Duodenal mucosa (tissue), 2 donors: ENCODE results near the gene PAQR6.

Source experiments
- H3K27ac ChIP-seq: one replicate; pipeline ENCODE4 v1.7.0; 2013; ENCODE audit warnings: low read depth, low read length
- H3K27me3 ChIP-seq, 2 donors: one replicate each; pipeline ENCODE4 v1.7.0; 2013; ENCODE audit warnings: low read length in 2 of 2, control low read depth in 1 of 2; ENCODE audit not compliant: insufficient read depth in 2 of 2, control insufficient read depth in 1 of 2
- H3K36me3 ChIP-seq, 2 donors: one replicate each; pipeline ENCODE4 v1.7.0; 2013; ENCODE audit warnings: low read length in 2 of 2, control low read depth in 1 of 2; ENCODE audit not compliant: insufficient read depth in 2 of 2, control insufficient read depth in 1 of 2
- H3K4me1 ChIP-seq, 2 donors: one replicate each; pipeline ENCODE4 v1.7.0; 2013; ENCODE audit warnings: low read length in 2 of 2, control low read depth in 1 of 2; ENCODE audit not compliant: insufficient read depth in 2 of 2, control insufficient read depth in 1 of 2
- H3K4me3 ChIP-seq, 2 donors: one replicate each; pipeline ENCODE4 v1.7.0; 2013; ENCODE audit warnings: low read length in 2 of 2, low read depth in 1 of 2
- H3K9ac ChIP-seq, 2 donors: one replicate each; pipeline ENCODE4 v1.7.0; 2013; ENCODE audit warnings: low read length in 2 of 2, low read depth in 1 of 2
- H3K9me3 ChIP-seq, 2 donors: one replicate each; pipeline ENCODE4 v1.7.0; 2013; ENCODE audit warnings: low read length in 2 of 2, control low read depth in 1 of 2; ENCODE audit not compliant: control insufficient read depth in 1 of 2

Gene PAQR6, protein sequence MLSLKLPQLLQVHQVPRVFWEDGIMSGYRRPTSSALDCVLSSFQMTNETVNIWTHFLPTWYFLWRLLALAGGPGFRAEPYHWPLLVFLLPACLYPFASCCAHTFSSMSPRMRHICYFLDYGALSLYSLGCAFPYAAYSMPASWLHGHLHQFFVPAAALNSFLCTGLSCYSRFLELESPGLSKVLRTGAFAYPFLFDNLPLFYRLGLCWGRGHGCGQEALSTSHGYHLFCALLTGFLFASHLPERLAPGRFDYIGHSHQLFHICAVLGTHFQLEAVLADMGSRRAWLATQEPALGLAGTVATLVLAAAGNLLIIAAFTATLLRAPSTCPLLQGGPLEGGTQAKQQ

DNA sequence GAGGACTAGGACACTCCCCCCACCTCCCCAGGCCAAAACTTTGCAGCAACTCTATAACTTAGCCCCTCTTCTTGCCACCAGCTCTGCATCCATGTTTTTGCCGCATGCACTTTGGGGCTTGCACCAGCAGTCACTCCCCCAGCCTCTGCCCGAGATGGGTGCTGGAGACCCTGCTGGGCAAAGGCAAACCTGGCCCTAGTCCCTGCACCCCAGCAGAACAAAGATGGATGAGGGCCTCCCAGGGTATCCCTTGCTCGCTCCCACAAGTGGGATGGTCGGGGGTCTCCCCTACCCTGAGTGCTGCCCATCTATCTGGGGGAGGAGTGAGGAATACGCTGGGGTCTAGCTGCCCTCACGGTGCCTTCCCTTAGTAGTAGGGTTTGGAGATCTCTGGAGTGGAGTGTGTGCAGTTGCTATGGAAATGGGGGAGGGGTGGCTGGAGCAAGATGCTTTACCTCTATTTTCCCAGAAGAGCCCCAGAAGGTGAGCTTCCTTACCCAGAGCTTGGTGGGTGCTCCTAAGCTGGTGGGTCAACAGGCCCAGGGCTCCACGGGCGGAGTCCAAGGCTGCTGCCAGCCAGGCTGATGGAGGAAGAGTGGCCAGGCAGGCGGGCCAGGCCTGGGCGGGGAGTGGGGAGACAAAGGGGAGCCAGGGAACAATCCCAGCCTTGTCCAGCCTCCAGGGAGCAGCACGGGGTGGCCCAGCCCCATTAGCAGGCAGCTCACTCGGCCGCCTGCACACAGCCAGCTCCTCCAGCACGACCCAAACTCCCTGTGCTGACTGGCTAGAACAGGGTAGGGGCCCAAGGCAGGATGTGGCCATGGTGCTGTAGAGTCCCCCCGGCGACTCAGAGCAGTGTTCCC is at the start of gene PAQR6:
PAQR6 (minus strand) TSS at position 597 of the 863 bp plus-strand sequence. CDS start 1,325 bp downstream, outside the sequence.
- Histone ChIP-seq H3K4me1 (peaks cover 7 to 25% of the 10 kb centered on the region in 2 donors), H3K4me3 (no peak within 1 kb of the TSS), H3K9ac (no peak within 1 kb of the TSS), H3K27me3 (peaks cover 18 to 28% of the 10 kb centered on the region in 2 donors), H3K9me3 (no peaks in the 10 kb centered on the region), H3K27ac (no peak within 1 kb of the TSS), H3K36me3 (peaks cover 27 to 35% of the 10 kb centered on the region in 2 donors)

DNA sequence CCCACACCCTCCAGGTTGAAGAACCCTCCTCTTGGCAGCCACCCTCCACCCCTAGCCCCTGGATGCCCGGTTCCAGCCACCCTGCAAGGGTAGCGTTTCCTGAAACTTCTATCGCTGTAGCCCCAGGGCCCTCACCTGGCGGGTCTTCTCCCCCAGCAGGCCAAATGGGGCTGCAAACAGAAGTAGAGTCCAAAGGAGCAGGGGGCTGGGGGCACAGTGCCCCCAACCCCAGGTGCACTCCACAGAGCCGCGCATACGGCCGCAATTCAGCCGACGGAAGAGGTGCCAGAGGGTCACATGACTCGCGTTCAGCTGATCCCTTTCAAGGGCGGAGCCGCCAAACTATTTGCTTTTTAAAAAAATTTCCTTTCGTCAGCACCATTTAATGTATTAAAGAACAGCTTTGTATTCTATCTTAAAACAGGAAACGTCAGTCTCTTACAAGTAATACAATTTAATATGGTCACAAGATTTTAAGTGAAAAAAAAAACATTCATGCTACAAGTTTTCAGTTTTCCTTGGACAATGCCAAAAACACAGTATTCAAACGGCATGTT is 47.6 kb upstream of the PAQR6 start, which contains the start of gene GLMP:
GLMP (minus strand) TSS at position 289 of the 557 bp plus-strand sequence; CDS start at position 255, 34 bp downstream.
- H3K27me3 ChIP-seq, result no peaks in the 10 kb centered on the region
- H3K36me3 ChIP-seq, result peaks cover 0 to 6% of the 10 kb centered on the region in 2 donors
- no peak within 1 kb of the TSS for H3K27ac ChIP-seq
- H3K4me3 ChIP-seq, result peak within 1 kb of the TSS; percentile 92 to 94
- H3K9ac ChIP-seq, result peak within 1 kb of the TSS; percentile 88 to 92
- peaks cover 22 to 29% of the 10 kb centered on the region in 2 donors for H3K4me1 ChIP-seq
- no peaks in the 10 kb centered on the region for H3K9me3 ChIP-seq

DNA sequence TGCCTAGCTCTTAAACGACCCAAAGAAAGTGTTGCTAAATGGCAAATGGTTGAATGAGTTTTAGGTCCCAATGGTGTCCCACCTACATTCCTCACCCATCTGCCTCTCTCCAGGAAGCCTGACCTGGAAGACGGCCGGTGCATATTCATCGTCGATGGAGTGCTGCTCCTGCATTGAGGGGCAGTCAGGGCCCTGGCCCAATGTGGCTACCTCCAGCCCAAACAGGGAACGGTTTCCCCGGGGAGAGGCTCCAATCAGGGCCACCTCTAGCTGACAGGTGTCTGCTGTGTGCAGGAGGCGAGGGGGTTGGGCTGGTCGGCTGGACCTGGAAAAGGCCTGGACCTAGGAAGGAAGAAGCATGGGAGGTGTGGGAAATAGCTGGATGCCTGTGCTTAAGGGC is 46.0 kb upstream of the PAQR6 start:
- Histone ChIP-seq H3K9ac (no peak overlapping the region), H3K27me3 (no peaks in the 10 kb centered on the region), H3K4me1 (peaks cover 22 to 29% of the 10 kb centered on the region in 2 donors), H3K4me3 (no peak overlapping the region), H3K27ac (no peak overlapping the region), H3K9me3 (no peaks in the 10 kb centered on the region), H3K36me3 (peaks cover 0 to 6% of the 10 kb centered on the region in 2 donors)

DNA sequence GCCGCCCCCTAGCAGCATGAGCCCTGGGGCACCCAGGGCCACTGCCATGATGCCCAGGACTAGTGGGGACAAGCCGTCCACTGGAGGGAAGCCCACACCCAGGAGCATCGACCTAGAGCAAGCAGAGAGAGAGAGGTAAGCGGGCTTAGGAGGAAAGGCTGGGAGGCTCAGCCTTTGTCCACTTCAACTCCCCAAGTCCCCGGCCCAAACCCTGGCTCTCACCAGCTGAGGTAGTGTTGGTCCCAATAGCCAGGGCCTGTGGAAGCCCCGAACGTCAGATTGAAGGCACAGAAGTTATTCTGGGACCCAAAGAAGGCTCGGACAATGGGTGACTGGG is 45.2 kb upstream of the PAQR6 start:
- Histone ChIP-seq H3K4me3 (no peak overlapping the region), H3K27me3 (no peaks in the 10 kb centered on the region), H3K27ac (no peak overlapping the region), H3K36me3 (peaks cover 0 to 6% of the 10 kb centered on the region in 2 donors), H3K9ac (no peak overlapping the region), H3K4me1 (peaks cover 22 to 29% of the 10 kb centered on the region in 2 donors), H3K9me3 (no peaks in the 10 kb centered on the region)

GRCh38 chr1:156291226-156292061 is 43.6 kb upstream of the PAQR6 start:
- Histone ChIP-seq H3K4me3 (peak overlapping the region; percentile 74), H3K27ac (peak overlapping the region; percentile 60), H3K27me3 (no peaks in the 10 kb centered on the region), H3K36me3 (peaks cover 0 to 6% of the 10 kb centered on the region in 2 donors), H3K9ac (peak overlapping the region; percentile 64 to 68), H3K4me1 (peaks cover 22 to 29% of the 10 kb centered on the region in 2 donors), H3K9me3 (no peaks in the 10 kb centered on the region)

DNA sequence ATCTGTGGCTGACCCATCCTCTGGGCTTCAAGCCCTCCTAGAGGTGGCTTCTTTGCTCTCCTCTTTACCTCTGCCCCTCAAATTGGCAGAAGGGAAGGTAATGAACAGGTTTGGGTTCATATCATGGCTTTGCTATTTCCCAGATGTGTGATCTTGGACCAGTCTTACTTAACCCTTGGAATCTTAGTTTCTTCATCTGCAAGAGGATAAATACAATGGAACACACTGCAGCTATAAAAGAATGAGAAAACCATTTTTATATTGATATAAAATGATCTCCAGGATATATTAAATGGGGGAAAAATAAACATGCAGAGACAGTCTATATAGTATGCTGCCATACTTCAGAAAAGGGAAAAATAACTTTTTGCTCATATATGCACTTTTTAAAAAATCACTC is 42.0 kb upstream of the PAQR6 start:
- Histone ChIP-seq H3K27ac (no peak overlapping the region), H3K27me3 (no peaks in the 10 kb centered on the region), H3K9me3 (no peaks in the 10 kb centered on the region), H3K4me1 (peaks cover 15 to 20% of the 10 kb centered on the region in 2 donors), H3K4me3 (no peak overlapping the region), H3K36me3 (peaks cover 4 to 6% of the 10 kb centered on the region in 2 donors), H3K9ac (no peak overlapping the region)

GRCh38 chr1:156286061-156286460 is 38.2 kb upstream of the PAQR6 start:
- peaks cover 20 to 32% of the 10 kb centered on the region in 2 donors for H3K4me1 ChIP-seq
- H3K27ac ChIP-seq, result no peak overlapping the region

GRCh38 chr1:156285437-156285836 is 37.6 kb upstream of the PAQR6 start:
- Histone ChIP-seq H3K4me1 (peaks cover 22 to 32% of the 10 kb centered on the region in 2 donors), H3K4me3 (no peak overlapping the region), H3K9ac (no peak overlapping the region), H3K36me3 (peaks cover 0 to 4% of the 10 kb centered on the region in 2 donors), H3K27me3 (no peaks in the 10 kb centered on the region), H3K9me3 (no peaks in the 10 kb centered on the region), H3K27ac (no peak overlapping the region)

More at GRCh38 chr1:156286061-156286460, 38.2 kb upstream of the PAQR6 start:
- Histone ChIP-seq H3K9ac (no peak overlapping the region), H3K36me3 (peaks cover 0 to 4% of the 10 kb centered on the region in 2 donors), H3K27me3 (no peaks in the 10 kb centered on the region), H3K4me3 (no peak overlapping the region), H3K9me3 (no peaks in the 10 kb centered on the region)

DNA sequence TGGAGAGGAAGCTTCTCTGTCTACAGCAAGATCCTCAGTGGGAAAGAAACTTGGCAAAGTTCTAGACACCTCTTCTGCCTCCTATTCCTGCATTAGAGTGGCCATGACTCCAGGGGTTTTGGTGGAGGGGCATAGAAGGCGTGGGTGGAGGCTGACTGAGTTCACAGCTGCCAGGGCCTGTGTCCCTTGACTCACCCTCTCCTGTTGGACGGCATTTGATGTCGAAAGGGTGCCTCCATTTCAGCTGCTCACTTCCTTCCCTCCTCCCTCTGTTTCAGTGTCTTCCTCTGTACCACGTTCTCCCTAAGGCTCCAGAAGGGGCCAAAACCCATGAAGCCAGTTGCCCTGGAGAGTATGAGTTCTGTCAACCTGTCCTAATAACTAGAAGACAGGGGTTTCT is 36.9 kb upstream of the PAQR6 start:
- no peaks in the 10 kb centered on the region for H3K27me3 ChIP-seq
- H3K4me1 ChIP-seq, result peaks cover 22 to 32% of the 10 kb centered on the region in 2 donors
- H3K4me3 ChIP-seq, result no peak overlapping the region
- peaks cover 0 to 9% of the 10 kb centered on the region in 2 donors for H3K36me3 ChIP-seq
- H3K27ac ChIP-seq, result no peak overlapping the region
- no peaks in the 10 kb centered on the region for H3K9me3 ChIP-seq
- H3K9ac ChIP-seq, result no peak overlapping the region
